ENCODE data around the gene TMOD4. TPM values are rescaled to one million over a fixed set of nuclear protein-coding genes. Genes with fewer than 3 reads are reported as not detected.

The TMOD4 gene
- total RNA-seq, 1 donor from 2014 or later: 1.1 TPM

DNA sequence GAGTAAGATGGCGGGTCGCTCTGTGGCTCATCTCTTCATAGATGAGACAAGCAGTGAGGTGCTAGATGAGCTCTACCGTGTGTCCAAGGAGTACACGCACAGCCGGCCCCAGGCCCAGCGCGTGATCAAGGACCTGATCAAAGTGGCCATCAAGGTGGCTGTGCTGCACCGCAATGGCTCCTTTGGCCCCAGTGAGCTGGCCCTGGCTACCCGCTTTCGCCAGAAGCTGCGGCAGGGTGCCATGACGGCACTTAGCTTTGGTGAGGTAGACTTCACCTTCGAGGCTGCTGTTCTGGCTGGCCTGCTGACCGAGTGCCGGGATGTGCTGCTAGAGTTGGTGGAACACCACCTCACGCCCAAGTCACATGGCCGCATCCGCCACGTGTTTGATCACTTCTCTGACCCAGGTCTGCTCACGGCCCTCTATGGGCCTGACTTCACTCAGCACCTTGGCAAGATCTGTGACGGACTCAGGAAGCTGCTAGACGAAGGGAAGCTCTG is 17.0 kb downstream of the TMOD4 start:
- DNase-seq (ENCODE audit: low spot score): no peak
- peaks cover 31% of the 10 kb centered on the region for H3K4me1 Mint-ChIP-seq (ENCODE audit: unreplicated experiment)
- no peaks in the 10 kb centered on the region for H3K9me3 Mint-ChIP-seq (ENCODE audit: unreplicated experiment)
- peaks cover 25% of the 10 kb centered on the region for H3K36me3 Mint-ChIP-seq (ENCODE audit: low read depth, unreplicated experiment)
- peak overlapping the region; percentile 62 for H3K4me3 Mint-ChIP-seq (ENCODE audit: unreplicated experiment)
- TF ChIP-seq, protein P1, sequence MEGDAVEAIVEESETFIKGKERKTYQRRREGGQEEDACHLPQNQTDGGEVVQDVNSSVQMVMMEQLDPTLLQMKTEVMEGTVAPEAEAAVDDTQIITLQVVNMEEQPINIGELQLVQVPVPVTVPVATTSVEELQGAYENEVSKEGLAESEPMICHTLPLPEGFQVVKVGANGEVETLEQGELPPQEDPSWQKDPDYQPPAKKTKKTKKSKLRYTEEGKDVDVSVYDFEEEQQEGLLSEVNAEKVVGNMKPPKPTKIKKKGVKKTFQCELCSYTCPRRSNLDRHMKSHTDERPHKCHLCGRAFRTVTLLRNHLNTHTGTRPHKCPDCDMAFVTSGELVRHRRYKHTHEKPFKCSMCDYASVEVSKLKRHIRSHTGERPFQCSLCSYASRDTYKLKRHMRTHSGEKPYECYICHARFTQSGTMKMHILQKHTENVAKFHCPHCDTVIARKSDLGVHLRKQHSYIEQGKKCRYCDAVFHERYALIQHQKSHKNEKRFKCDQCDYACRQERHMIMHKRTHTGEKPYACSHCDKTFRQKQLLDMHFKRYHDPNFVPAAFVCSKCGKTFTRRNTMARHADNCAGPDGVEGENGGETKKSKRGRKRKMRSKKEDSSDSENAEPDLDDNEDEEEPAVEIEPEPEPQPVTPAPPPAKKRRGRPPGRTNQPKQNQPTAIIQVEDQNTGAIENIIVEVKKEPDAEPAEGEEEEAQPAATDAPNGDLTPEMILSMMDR (IDR thresholded peaks at IDR 0.05; ENCODE audit: unreplicated experiment): no peak
- peaks cover 11% of the 10 kb centered on the region for H3K27me3 Mint-ChIP-seq (ENCODE audit: unreplicated experiment)
- peak overlapping the region; percentile 78 for H3K27ac Mint-ChIP-seq (ENCODE audit: unreplicated experiment)

DNA sequence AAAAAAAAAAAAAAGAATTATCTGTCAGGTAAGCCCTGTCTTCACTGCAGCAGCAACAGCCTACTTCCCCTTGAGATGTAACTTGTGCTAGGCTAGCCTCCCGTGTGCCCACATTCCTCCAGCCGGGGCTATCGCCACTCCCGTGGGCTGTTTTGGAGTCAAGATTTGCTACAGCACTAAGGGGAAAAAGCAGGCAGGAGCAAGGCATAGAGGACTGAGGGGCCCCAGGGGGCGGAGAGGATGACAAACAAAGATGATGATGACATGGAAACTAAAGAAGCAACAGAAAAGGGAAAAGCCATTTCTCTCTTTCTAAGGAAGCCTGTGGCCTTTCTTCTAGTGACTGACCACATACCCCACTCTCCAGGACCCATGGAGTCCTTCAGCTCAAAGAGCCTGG is 17.5 kb downstream of the TMOD4 start:
- H3K4me1 Mint-ChIP-seq (ENCODE audit: unreplicated experiment): peaks cover 31% of the 10 kb centered on the region
- DNase-seq (ENCODE audit: low spot score): no peak
- peak overlapping the region; percentile 45 for H3K27ac Mint-ChIP-seq (ENCODE audit: unreplicated experiment)
- peaks cover 11% of the 10 kb centered on the region for H3K27me3 Mint-ChIP-seq (ENCODE audit: unreplicated experiment)
- H3K9me3 Mint-ChIP-seq (ENCODE audit: unreplicated experiment): no peaks in the 10 kb centered on the region
- H3K36me3 Mint-ChIP-seq (ENCODE audit: low read depth, unreplicated experiment): peaks cover 25% of the 10 kb centered on the region
- TF ChIP-seq, protein P1 (IDR thresholded peaks at IDR 0.05; ENCODE audit: unreplicated experiment): no peak
- H3K4me3 Mint-ChIP-seq (ENCODE audit: unreplicated experiment): peak overlapping the region; percentile 48

DNA sequence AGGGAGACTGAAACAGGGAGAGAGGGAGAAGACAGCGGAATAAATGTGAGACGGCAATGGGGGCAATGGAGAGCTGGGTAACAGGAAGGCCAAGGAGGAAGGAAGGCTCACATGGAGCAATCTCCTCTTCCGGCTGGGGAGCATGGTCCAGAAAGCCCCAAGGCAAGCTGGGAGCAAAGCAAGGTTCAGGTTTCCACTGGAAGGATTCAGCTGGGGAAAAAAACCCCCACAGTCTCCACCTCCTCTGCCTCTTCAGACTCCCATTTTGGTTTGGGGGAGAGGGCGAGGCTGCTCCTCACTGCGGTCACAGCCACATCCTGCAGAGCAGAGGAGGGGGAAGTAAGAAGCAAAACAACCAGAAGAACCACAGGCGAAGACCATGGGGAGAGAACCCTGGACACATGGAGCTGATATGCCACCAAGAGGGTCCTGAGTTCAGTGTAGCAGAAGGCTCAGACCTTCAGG is 18.7 kb downstream of the TMOD4 start:
- Mint-ChIP-seq H3K9me3 (ENCODE audit: unreplicated experiment) (no peaks in the 10 kb centered on the region), H3K27me3 (ENCODE audit: unreplicated experiment) (peaks cover 11% of the 10 kb centered on the region), H3K36me3 (ENCODE audit: low read depth, unreplicated experiment) (peaks cover 25% of the 10 kb centered on the region), H3K4me1 (ENCODE audit: unreplicated experiment) (peaks cover 31% of the 10 kb centered on the region), H3K27ac (ENCODE audit: unreplicated experiment) (peak overlapping the region; percentile 44), H3K4me3 (ENCODE audit: unreplicated experiment) (peak overlapping the region; percentile 34)
- DNase-seq (ENCODE audit: low spot score): no peak
- TF ChIP-seq, protein P1 (IDR thresholded peaks at IDR 0.05; ENCODE audit: unreplicated experiment): no peak

DNA sequence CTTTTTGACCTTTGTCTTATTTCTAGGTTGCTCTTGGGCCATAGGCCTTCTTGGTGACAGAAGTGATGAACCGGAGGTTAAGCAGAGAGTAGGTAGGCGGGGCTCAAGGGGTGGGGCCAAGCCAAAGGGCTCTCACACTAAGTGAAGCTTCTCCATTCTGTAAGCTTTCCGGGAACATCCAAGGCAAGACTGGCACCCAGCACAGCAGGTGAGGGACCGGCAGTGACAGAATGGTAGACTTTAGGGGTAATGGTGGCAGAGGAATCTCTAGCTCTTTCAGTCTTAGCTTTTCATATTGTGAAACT is 19.3 kb downstream of the TMOD4 start, which contains the start of gene TNFAIP8L2:
TNFAIP8L2 (plus strand) TSS at position 135 of the 305 bp plus-strand sequence. CDS start 2,049 bp downstream, outside the sequence.
- peaks cover 19% of the 10 kb centered on the region for H3K36me3 Mint-ChIP-seq (ENCODE audit: low read depth, unreplicated experiment)
- peaks cover 31% of the 10 kb centered on the region for H3K4me1 Mint-ChIP-seq (ENCODE audit: unreplicated experiment)

DNA sequence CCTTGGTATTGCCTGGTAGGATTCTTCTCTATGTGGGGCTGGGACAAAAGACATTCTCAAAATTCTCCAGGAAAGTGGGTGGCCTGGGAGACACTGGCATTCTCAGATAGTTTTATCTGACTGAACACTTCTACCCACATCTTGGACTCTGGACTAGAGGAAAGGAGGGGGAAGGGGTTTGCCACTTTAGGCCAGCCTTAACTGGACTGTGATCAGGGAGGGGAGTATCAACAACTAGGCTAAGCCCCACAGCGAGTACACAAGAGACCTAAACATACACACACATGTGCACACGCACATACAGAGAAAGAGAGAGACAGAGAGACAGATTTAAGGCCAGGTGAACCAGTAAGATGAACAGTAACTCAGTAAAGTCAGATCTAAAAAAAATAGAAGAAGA is 28.1 kb downstream of the TMOD4 start:
- no peak for DNase-seq (ENCODE audit: low spot score)
- peak overlapping the region; percentile 93 for H3K27ac Mint-ChIP-seq (ENCODE audit: unreplicated experiment)
- peaks cover 8% of the 10 kb centered on the region for H3K27me3 Mint-ChIP-seq (ENCODE audit: unreplicated experiment)
- H3K36me3 Mint-ChIP-seq (ENCODE audit: low read depth, unreplicated experiment): peaks cover 18% of the 10 kb centered on the region
- TF ChIP-seq, protein P1 (IDR thresholded peaks at IDR 0.05; ENCODE audit: unreplicated experiment): no peak
- no peaks in the 10 kb centered on the region for H3K9me3 Mint-ChIP-seq (ENCODE audit: unreplicated experiment)
- H3K4me3 Mint-ChIP-seq (ENCODE audit: unreplicated experiment): peak overlapping the region; percentile 97
- peaks cover 53% of the 10 kb centered on the region for H3K4me1 Mint-ChIP-seq (ENCODE audit: unreplicated experiment)

More for the DNA sequence above, 19.3 kb downstream of the TMOD4 start, which contains the start of gene TNFAIP8L2:
- TF ChIP-seq, protein P1 (IDR thresholded peaks at IDR 0.05; ENCODE audit: unreplicated experiment): no peak
- H3K9me3 Mint-ChIP-seq (ENCODE audit: unreplicated experiment): no peaks in the 10 kb centered on the region
- DNase-seq (ENCODE audit: low spot score): no peak
- peak within 1 kb of the TSS; percentile 34 for H3K4me3 Mint-ChIP-seq (ENCODE audit: unreplicated experiment)
- peak within 1 kb of the TSS; percentile 44 for H3K27ac Mint-ChIP-seq (ENCODE audit: unreplicated experiment)
- peaks cover 11% of the 10 kb centered on the region for H3K27me3 Mint-ChIP-seq (ENCODE audit: unreplicated experiment)
